ENCODE measurements around the gene TSPAN33.

DNA sequence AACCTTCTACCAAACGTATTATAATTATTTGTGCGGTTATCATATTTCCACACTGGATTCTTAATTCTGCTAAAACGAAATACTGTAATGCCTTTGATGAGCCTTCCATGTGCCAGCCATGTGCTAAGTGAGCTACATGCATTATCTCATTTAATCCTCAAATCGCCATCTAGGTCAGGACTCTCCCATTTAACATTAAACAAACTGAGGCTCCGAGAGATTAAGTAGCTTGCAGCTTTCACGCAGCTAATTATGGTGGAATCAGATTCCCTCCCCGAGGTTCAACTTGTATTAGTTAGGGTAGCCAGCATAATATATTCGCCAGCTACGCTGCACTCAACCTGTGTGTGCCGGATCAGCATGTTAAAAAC, 798 bp upstream of the TSPAN33 start:
- TF ChIP-seq EZH2 (IDR thresholded peaks at IDR 0.05; ENCODE audit: insufficient read depth, poor library complexity, severe bottlenecking), result no peak
- TF ChIP-seq EZH2phosphoT487 (IDR thresholded peaks at IDR 0.05; ENCODE audit: insufficient read depth, low read depth), result no peak

Data from GM23248 (cell line).